ENCODE data around the gene ALDOB. TPM values are rescaled to one million over a fixed set of nuclear protein-coding genes. Genes with fewer than 3 reads are reported as not detected.

Gene ALDOB
- total RNA-seq, 4 donors from 2014 or later, result 1.1 to 43.3 (median 2.0) TPM

- no peaks in the 10 kb centered on the region for H3K9me3 ChIP-seq
Observed at GRCh38 chr9:101472891-101473290, 37.3 kb upstream of the ALDOB start.

GRCh38 chr9:101470929-101471328 is 35.4 kb upstream of the ALDOB start:
- Histone ChIP-seq H3K9me3 (no peaks in the 10 kb centered on the region), H3K36me3 (peaks cover 14% of the 10 kb centered on the region), H3K4me1 (peaks cover under 1% of the 10 kb centered on the region), H3K27me3 (no peaks in the 10 kb centered on the region), H3K4me3 (no peak overlapping the region), H3K27ac (no peak overlapping the region)
- TF ChIP-seq POLR2A (IDR thresholded peaks at IDR 0.05) (no peak), POLR2AphosphoS5 (IDR thresholded peaks at IDR 0.05) (no peak), CTCF (IDR thresholded peaks at IDR 0.05) (no peak), EP300 (IDR thresholded peaks at IDR 0.05) (no peak)
- 91% methylated on average over 3 of the region's 3 CpGs for WGBS
- no peak for DNase-seq (ENCODE audit: low spot score in 2 of 2)

More at GRCh38 chr9:101472891-101473290, 37.3 kb upstream of the ALDOB start:
- Histone ChIP-seq H3K27ac (no peak overlapping the region), H3K27me3 (no peaks in the 10 kb centered on the region), H3K4me1 (peaks cover 13% of the 10 kb centered on the region), H3K4me3 (no peak overlapping the region), H3K36me3 (peaks cover 23% of the 10 kb centered on the region)
- WGBS, result 92% methylated on average over 1 of the region's 1 CpG
- TF ChIP-seq EP300 (IDR thresholded peaks at IDR 0.05) (no peak), POLR2AphosphoS5 (IDR thresholded peaks at IDR 0.05) (no peak), CTCF (IDR thresholded peaks at IDR 0.05) (no peak), POLR2A (IDR thresholded peaks at IDR 0.05) (no peak)
- no peak for DNase-seq (ENCODE audit: low spot score in 2 of 2)

GRCh38 chr9:101470021-101470420 is 34.4 kb upstream of the ALDOB start:
- Histone ChIP-seq H3K4me1 (peaks cover 9% of the 10 kb centered on the region), H3K9me3 (no peaks in the 10 kb centered on the region), H3K4me3 (no peak overlapping the region), H3K27ac (no peak overlapping the region), H3K27me3 (no peaks in the 10 kb centered on the region), H3K36me3 (peaks cover 8% of the 10 kb centered on the region)
- TF ChIP-seq POLR2AphosphoS5 (IDR thresholded peaks at IDR 0.05) (no peak), POLR2A (IDR thresholded peaks at IDR 0.05) (no peak), EP300 (IDR thresholded peaks at IDR 0.05) (no peak), CTCF (IDR thresholded peaks at IDR 0.05) (no peak)
- WGBS, result 74% methylated on average over 3 of the region's 3 CpGs
- DNase-seq (ENCODE audit: low spot score in 2 of 2), result no peak

GRCh38 chr9:101469026-101469425 is 33.5 kb upstream of the ALDOB start:
- peaks cover 3% of the 10 kb centered on the region for H3K36me3 ChIP-seq

GRCh38 chr9:101468116-101468515 is 32.5 kb upstream of the ALDOB start:
- DNase-seq (ENCODE audit: low spot score in 2 of 2), result no peak
- Histone ChIP-seq H3K9me3 (no peaks in the 10 kb centered on the region), H3K4me1 (peaks cover 9% of the 10 kb centered on the region), H3K27ac (no peak overlapping the region), H3K27me3 (no peaks in the 10 kb centered on the region), H3K36me3 (no peaks in the 10 kb centered on the region), H3K4me3 (no peak overlapping the region)
- 88% methylated on average over 1 of the region's 1 CpG for WGBS
- no peak for TF ChIP-seq POLR2A (IDR thresholded peaks at IDR 0.05)
- no peak for TF ChIP-seq EP300 (IDR thresholded peaks at IDR 0.05)
- TF ChIP-seq CTCF (IDR thresholded peaks at IDR 0.05), result no peak
- TF ChIP-seq POLR2AphosphoS5 (IDR thresholded peaks at IDR 0.05), result no peak

More at GRCh38 chr9:101469026-101469425, 33.5 kb upstream of the ALDOB start:
- Histone ChIP-seq H3K4me1 (peaks cover 9% of the 10 kb centered on the region), H3K4me3 (no peak overlapping the region), H3K27me3 (no peaks in the 10 kb centered on the region), H3K27ac (no peak overlapping the region), H3K9me3 (no peaks in the 10 kb centered on the region)
- no peak for TF ChIP-seq POLR2A (IDR thresholded peaks at IDR 0.05)
- TF ChIP-seq POLR2AphosphoS5 (IDR thresholded peaks at IDR 0.05), result no peak
- DNase-seq (ENCODE audit: low spot score in 2 of 2), result no peak
- WGBS, result 78% methylated on average over 2 of the region's 2 CpGs

GRCh38 chr9:101467690-101468089 is 32.1 kb upstream of the ALDOB start:
- no peak for DNase-seq (ENCODE audit: low spot score in 2 of 2)

More at GRCh38 chr9:101467690-101468089, 32.1 kb upstream of the ALDOB start:
- no peak for TF ChIP-seq CTCF (IDR thresholded peaks at IDR 0.05)
- no peak for TF ChIP-seq POLR2AphosphoS5 (IDR thresholded peaks at IDR 0.05)
- no peak for TF ChIP-seq EP300 (IDR thresholded peaks at IDR 0.05)
- TF ChIP-seq POLR2A (IDR thresholded peaks at IDR 0.05), result no peak
- H3K4me3 ChIP-seq, result no peak overlapping the region
- H3K36me3 ChIP-seq, result no peaks in the 10 kb centered on the region
- no peak overlapping the region for H3K27ac ChIP-seq
- no peaks in the 10 kb centered on the region for H3K9me3 ChIP-seq
- H3K27me3 ChIP-seq, result no peaks in the 10 kb centered on the region
- 80% methylated on average over 3 of the region's 3 CpGs for WGBS
- H3K4me1 ChIP-seq, result peaks cover 9% of the 10 kb centered on the region
